Panc1 (cell line): ENCODE data around the gene COL5A1.

ENCODE experiments used
- POLR2AphosphoS5 ChIP-seq: IDR thresholded peaks from 2 replicates; pipeline ENCODE4 v1.6.1; 2012; ENCODE audit warnings: mild to moderate bottlenecking, low read depth, low read length, moderate library complexity
- REST ChIP-seq, 2 experiments: IDR thresholded peaks; 2 replicates each; pipeline ENCODE4 v1.6.1; 2011 to 2012; ENCODE audit warnings: low read depth in 2 of 2, control low read depth in 1 of 2, low read length in 1 of 2, mild to moderate bottlenecking in 1 of 2, moderate library complexity in 1 of 2; ENCODE audit not compliant: insufficient read depth in 1 of 2
- SIN3A ChIP-seq: IDR thresholded peaks from 2 replicates; pipeline ENCODE4 v1.6.1; 2012; ENCODE audit warnings: low read depth, mild to moderate bottlenecking, low read length, moderate library complexity, borderline replicate concordance; ENCODE audit not compliant: insufficient read depth
- TCF7L2 ChIP-seq: IDR thresholded peaks from 2 replicates; pipeline ENCODE4 v1.6.1; 2011; ENCODE audit warnings: mild to moderate bottlenecking, low read depth, low read length, inconsistent platforms
- TF ChIP-seq, protein P1 (sequence below): fragments of 450-650 bp; IDR thresholded peaks from 2 replicates; pipeline ENCODE4 v1.5.1; 2017; ENCODE audit warnings: mild to moderate bottlenecking

DNA sequence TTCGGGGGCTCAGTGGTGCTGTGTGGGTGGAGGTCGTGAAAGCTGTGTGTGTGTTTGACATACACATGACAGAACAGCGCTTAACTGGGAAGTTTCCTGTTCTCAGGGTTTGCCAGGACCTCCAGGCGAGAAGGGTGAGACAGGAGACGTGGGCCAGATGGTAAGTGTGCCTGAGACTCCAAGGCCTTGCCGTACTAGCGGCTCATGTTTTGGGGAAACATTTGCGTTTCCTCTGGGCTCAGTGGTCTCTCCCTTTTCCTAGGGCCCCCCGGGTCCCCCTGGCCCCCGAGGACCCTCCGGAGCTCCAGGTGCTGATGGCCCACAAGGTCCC, 170.7 kb downstream of the COL5A1 start:
- no peak for TF ChIP-seq TCF7L2
- TF ChIP-seq, protein P1, sequence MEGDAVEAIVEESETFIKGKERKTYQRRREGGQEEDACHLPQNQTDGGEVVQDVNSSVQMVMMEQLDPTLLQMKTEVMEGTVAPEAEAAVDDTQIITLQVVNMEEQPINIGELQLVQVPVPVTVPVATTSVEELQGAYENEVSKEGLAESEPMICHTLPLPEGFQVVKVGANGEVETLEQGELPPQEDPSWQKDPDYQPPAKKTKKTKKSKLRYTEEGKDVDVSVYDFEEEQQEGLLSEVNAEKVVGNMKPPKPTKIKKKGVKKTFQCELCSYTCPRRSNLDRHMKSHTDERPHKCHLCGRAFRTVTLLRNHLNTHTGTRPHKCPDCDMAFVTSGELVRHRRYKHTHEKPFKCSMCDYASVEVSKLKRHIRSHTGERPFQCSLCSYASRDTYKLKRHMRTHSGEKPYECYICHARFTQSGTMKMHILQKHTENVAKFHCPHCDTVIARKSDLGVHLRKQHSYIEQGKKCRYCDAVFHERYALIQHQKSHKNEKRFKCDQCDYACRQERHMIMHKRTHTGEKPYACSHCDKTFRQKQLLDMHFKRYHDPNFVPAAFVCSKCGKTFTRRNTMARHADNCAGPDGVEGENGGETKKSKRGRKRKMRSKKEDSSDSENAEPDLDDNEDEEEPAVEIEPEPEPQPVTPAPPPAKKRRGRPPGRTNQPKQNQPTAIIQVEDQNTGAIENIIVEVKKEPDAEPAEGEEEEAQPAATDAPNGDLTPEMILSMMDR = no peak
- no peak for TF ChIP-seq POLR2AphosphoS5
- TF ChIP-seq SIN3A = no peak
- TF ChIP-seq REST (IDR thresholded peaks at IDR 0.05; ENCODE audit: insufficient read depth in 1 of 2, low read depth in 2 of 2, low read length in 1 of 2) = no peak
